ENCODE measurements around the gene EEIG1.
A peak's percentile ranks its signal among the peaks of the same experiment; 100 is the strongest.

EEIG1 gene

DNA sequence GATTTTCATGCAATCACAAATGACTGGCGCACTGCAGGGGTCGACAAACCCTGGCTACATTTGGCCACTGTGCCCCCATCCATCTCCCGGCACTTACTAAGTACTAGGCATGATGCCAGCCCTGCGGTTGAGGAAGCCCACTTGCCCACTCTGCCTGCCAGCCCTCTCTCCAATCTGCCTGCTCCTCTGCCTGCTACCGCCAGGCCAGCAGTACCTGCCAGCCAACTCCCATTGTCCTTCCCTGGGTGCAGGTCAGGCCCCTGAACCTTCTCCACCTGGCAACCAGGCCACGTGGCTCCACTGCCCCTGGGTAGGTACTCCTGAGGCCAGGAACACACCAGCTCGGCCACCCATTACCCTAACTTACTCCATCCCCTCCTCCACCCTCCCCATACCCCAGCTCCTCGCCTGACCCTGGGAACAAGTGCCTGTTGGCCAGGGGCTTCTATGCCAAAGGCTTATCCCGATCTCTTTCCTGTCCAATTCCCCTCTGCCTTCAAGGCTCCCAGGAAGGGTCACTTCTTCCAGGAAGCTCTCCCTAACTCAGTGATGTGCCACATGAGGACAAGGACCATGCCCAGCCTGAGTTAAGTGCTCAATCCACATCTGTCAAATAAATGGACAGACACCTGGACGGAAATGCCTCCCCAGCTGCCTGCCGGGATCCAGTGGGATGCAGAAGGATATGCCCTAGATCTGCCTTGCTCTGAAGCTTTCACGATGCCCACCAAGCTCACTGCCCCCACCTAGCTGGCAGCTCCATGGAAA, 6.6 kb downstream of the EEIG1 start:
- no peak for DNase-seq

GRCh38 chr9:127973169-127974000, 7.4 kb downstream of the EEIG1 start:
- DNase-seq, result no peak

DNA sequence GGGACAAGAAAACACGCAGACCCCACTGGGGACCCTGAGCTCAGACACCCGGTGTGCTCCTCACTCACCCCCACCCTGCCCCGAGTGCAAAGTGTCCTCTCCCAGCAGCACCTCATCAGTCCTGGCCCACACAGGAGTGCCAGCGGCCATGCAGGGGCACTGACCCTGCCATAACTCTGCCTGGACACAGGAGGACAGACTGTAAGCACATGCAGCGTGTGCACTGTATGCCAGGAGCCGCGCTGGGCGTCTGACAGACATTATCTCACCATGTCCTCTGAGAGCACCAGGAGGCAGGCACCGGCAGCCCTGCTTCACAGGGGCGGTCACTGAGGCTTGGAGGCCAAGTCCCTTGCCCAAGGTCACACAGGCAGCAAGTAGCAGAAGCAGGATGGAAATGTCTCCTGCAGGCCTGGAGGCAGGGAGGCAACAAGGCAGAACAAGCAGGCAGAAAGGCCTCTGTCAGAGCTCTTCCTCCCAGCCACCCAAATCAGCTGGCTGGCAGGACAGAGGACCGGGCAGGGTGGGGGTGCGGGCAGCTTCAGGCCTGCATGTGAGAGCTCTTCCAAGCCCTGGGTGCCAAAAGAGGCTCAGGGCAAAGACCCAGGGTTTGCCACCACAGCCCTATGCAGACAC, 8.4 kb downstream of the EEIG1 start:
- DNase-seq, result no peak

- DNase-seq, result no peak
Measured at GRCh38 chr9:127971357-127972235, 9.2 kb downstream of the EEIG1 start.

DNA sequence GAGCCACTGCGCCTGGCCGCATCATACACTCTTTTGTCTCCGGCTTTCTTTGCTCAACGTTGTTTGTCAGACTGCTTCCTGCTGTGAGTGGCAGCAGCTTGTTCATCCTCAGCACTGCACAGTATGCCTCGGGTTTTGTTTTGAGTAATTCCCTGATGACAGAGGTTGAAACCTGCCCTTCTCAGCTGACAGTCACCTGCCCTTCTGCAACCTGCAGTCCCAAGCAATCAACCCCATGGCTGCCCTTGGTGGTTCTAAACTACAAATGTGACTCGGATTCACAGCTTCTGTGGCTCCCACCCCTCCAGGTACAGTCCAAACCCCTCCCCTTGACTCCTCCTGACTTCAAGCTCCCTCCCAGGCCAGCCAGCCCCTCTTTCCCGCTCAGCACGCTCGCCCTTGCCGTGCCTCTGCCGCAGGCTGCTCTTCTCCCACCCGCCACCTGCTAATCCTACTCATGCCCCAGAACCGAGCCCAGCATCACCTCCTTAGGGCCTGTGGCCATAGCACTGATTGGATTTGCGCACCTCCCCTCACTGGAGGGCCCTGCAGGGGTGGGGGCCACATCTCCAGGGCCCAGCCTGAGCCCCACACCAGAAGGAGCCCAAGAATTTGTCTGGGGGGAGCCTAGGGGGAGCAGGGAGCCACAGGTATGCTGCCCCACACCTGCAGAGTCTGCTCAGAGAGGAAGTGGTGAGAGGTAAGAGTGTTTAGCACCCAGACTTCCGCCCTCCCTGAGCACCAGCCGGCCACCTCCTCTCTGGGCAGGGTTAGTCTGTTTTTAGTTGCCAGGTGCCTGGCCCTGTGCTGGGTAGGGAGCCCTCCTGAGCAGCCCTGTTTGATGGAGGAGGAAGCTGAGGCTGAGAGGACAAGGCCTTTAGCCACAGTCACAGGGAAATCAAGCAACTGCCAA, 10.1 kb downstream of the EEIG1 start:
- DNase-seq, result peak; percentile 46

- no peak for DNase-seq
Measured at GRCh38 chr9:127968700-127969383, 11.9 kb downstream of the EEIG1 start.

- no peak for DNase-seq
Measured at GRCh38 chr9:127968042-127968441, 12.7 kb downstream of the EEIG1 start.

DNA sequence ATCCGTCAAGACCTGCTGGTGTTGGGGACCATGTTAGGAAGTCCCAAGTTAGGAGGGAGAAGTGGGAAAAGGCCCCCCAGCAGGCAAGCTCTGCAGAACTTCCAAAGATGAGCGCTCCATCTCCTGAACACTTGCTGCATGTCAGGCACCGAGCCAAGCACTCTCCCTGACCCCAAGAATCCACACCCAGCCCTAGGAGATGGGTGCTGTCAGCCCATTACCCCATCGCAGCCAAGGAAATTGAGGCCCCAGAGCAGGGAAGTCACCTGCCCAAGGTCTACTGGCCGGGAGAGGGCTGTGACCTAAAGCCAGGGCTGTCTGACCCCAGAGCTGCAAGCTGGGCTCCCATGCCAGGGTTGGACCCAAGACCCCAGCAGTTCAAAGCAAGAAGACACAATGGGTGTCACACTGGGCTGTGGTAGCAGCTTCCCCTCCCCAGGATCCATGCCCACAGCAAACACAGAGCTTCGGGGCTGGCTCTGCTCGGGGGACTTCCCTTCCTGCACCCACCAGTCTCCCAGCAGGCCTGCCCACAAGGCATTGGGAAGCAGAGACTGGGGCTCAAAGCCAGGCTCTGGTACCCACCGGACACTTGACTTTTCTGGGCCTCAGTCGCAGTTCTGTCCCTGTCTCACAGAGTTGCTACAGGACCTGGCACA, 13.5 kb downstream of the EEIG1 start:
- DNase-seq, result no peak

DNA sequence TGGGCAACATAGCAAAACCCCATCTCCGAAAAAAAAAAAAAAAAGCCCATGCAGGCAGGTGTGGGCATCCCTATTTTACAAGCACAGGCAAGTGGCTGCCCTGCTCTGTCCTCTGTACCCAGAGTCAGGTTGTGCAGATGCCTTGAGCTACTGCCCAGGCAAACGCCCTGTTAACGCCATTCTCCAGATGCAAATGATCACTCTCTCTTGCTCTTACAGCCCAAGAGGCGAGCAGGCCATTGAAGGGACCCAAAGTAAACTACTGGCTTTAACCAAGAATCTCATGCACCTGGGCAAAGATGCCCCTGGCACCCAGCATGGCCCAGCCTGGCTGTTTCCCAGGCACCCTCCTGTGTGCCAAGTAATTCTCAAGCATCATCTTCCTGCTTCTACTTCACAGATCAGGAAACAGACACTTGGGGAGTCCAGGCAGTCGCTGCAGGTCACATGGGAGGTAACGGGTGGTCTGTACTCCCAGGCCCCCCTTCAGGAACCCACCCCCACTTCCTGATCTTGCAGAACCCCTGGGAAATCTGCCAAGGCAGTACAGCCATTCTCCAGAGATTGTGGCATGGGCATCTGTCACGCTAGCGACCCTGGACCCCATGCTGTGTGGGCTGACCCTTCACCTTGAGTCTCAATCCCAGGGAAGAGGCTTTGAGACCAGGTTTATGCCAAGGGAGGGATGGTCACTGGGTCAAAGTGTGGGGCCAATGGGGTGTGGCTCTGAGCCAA, 14.2 kb downstream of the EEIG1 start:
- DNase-seq, result no peak

DNA sequence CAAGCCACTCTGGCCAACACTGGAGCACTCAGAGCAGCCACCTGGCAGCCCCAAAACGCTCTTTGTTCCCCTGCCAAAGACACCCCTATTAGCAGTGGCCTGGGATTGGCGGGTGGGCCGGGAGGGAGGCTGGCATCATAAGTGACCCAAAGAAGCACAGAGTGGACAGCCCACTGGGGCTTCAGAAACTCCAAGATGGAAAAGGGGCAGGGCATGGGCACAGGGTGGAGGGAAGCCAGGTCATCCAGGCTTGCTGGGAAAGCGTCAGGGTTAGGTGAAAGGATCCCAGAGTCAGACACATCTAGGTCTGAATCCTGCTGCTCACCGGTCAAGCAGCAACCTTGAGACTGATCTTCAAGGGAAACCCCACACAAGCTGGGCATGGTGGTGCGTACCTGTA, 14.8 kb downstream of the EEIG1 start:
- no peak for DNase-seq

- DNase-seq, result no peak
Measured at GRCh38 chr9:127963359-127964064, 17.3 kb downstream of the EEIG1 start.

DNA sequence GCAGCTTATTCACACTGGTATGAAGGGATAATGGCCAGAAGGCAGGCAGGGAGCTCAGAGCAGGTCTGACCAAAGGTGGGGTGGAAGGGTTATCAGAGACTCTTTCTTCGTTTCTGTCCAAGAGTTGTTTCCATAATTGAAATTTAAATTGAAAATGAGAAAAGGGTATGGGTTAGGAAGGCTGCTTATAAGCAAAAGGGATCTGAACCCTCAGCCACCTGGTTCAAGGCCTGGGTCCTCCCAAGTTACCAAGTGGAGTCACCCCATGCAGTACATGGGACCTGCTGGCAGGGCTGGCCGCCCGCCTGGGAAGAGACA, 17.8 kb downstream of the EEIG1 start:
- no peak for DNase-seq

GRCh38 chr9:127962278-127962677, 18.5 kb downstream of the EEIG1 start:
- no peak for DNase-seq

DNA sequence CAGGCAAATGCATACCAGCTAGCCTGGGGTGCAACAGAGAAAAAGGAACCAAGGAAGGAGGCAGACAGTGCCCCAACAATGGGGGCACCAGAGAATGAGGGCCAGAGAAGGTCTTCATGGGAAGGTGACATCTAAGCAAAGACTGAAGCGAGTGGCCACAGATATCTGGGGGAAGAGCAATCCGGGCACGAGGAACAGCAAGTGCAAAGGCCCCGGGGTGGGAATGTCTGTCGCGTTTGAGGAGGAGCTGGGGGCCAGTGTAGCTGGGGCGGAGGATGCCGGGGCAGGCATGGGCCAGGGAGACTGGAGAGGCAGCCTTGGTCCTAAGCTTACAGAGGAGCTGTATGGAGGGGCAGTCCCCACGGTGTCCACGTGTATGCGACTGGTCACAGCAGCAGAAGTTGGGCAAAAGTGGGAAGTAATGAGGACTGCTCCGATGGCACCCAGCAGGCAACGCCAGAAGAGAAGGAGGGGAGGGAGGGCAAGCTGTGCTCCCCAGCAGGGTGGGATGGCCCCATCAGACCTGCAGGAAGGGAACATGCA, 19.1 kb downstream of the EEIG1 start:
- DNase-seq, result no peak

DNA sequence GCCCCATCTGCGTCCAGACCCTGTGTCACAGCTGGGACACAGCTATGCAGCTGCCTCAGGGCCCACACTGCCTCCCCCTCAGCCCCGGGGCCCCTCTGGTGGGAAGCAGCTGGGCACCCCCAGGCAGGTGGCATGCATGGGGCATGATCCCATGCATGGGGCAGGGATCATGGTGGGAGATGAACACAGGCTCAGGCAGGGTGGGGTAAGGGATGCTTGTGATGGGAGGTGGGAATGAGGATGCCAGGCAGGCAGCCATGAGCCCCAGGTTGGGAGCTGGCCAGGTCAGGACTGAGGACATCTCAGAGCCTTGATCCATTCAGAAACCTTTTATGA, 19.7 kb downstream of the EEIG1 start:
- no peak for DNase-seq

DNA sequence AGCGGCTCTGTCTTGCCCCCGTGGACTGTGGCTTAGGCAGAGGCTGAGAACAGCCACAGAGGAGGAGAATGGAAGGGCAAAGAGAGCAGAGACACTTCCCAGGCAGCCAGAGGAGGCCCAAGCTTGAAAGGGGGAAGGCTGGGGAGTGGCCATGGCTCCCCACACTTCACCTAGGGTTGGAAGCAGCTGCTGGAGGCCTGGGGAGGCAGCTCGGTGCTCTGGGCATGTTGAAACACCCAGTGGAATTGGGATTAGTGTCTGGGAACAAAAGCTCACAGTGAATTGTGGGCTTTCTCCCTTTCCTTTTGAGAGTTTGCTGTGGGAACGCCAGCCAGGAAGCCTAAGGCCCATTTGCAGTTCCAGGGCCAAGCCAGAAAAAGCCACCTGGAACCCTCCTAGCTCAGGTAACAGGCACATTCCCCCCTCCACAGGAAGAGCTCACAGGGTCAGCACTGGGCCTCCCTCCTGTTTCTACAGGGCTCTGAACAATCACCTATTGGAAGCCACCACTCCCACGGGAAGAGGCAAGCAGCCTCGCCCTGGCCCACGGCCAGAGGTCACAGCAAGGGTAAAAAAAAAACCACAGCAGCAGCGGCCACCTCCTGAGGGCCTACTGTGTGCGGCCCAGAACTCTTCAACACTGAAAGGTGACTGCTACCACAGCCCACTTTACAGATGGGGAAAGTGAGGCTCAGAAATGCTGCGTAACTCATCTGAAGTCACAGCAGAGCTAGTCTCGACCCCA, 20.2 kb downstream of the EEIG1 start:
- no peak for DNase-seq

- no peak for DNase-seq
Measured at GRCh38 chr9:127959841-127960409, 20.9 kb downstream of the EEIG1 start.

DNA sequence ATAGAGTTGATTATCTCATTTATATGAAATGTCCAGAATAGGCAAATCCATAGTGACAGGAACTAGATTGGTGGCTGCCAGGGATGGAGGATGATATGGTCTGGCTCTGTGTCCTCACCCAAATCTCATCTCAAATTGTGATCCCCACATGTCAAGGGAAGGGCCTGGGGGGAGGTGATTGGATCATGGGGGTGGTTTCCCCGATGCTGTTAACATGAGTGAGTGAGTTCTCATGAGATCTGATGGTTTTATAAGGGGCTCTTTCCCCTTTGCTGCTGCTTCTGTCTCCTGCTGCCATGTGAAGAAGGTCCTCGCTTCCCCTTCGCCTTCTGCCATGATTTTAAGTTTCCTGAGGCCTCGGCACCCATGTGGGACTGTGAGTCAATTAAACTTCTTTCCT, 21.4 kb downstream of the EEIG1 start:
- DNase-seq, result no peak
